ENCODE measurements around the gene DYRK3.

DNA sequence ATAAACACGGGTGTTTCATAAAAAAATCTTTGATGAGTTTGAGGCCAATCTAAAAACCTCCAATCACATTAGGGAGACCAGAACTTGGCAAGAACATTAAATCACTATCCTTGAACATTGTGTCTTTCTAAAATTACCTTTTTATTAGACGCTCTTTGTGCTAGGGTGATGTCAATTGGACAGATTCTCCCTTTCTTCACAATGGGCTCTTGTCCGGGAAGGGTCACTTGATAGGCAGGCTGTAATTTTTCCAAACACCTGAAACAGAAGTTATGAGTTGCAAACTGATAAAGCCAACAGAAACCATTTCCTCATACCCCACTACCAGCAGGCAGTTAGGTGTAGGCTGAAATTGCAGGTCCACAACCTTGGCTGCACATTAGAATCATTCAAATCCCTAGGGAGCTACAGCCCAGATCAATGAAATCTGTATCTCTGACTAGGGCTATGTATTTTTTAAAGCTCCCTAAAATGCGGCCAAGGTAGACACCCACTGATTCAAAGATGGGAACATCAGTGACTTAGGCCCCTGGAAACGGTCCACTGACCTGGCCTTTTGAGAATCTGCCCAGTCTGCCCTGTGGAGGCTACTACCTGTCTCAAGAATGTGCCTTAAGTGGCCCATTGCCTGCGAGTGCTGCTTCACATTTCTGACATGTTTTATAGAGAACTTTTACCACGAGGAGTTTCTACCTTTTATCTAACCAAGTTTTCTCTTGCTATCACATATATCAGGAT, 39.6 kb upstream of the DYRK3 start:
- TF ChIP-seq, protein P1, sequence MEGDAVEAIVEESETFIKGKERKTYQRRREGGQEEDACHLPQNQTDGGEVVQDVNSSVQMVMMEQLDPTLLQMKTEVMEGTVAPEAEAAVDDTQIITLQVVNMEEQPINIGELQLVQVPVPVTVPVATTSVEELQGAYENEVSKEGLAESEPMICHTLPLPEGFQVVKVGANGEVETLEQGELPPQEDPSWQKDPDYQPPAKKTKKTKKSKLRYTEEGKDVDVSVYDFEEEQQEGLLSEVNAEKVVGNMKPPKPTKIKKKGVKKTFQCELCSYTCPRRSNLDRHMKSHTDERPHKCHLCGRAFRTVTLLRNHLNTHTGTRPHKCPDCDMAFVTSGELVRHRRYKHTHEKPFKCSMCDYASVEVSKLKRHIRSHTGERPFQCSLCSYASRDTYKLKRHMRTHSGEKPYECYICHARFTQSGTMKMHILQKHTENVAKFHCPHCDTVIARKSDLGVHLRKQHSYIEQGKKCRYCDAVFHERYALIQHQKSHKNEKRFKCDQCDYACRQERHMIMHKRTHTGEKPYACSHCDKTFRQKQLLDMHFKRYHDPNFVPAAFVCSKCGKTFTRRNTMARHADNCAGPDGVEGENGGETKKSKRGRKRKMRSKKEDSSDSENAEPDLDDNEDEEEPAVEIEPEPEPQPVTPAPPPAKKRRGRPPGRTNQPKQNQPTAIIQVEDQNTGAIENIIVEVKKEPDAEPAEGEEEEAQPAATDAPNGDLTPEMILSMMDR (IDR thresholded peaks at IDR 0.05): no peak
- TF ChIP-seq EP300 (IDR thresholded peaks at IDR 0.05) (no peak), POLR2AphosphoS5 (IDR thresholded peaks at IDR 0.05) (no peak)
